Stimulated activated CD4-positive, alpha-beta T cell treated with anti-CD3 and anti-CD28 coated beads, TNF-alpha, amount 100 ng/mL, for 4 hours (primary cell): ENCODE results near the gene GPI.

Experiments
- DNase-seq, 3 experiments: peaks; one replicate each; pipeline ENCODE4 v3.0.0-alpha.2; 2020; ENCODE audit warnings: low read depth in 3 of 3

GPI gene

DNA sequence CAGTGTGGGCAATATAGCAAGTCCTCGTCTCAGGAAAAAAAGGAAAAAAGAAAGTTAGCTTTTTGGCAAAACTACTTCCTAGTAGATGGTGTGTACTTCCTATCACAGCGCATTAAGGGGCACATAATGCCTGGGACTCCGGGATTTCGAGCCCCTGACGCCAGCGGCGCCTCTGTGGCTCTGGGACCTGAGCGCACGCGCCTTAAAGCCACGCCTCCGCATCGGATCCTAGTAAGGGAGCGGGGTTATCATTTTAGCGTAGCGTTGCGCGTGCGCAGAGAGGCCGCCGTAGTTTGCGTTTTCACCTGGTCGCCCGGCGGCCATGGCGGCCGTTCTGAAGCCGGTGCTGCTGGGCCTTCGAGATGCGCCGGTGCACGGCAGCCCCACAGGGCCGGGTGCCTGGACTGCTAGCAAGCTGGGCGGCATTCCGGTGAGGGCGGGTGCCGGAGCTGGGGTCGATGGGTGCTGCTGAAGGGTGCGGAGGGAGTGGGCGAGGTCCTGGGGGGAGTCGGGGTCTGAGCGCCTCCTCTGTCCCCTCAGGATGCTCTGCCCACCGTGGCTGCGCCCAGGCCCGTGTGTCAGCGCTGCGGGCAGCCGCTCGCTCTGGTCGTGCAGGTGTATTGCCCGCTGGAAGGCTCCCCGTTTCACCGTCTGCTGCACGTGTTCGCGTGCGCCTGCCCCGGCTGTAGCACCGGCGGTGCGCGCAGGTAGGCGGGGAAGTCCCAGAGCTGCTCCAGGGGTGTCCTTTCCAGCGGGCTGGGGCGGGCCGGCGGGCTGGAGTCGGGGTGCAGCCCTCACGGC, 39.3 kb downstream of the GPI start, which contains the start of gene PDCD2L:
Gene PDCD2L (plus strand): TSS at position 291 of the 801 bp plus-strand sequence. CDS start 32 bp downstream, at position 323.
- peak; percentile 86 to 87 (median 87) for DNase-seq

DNA sequence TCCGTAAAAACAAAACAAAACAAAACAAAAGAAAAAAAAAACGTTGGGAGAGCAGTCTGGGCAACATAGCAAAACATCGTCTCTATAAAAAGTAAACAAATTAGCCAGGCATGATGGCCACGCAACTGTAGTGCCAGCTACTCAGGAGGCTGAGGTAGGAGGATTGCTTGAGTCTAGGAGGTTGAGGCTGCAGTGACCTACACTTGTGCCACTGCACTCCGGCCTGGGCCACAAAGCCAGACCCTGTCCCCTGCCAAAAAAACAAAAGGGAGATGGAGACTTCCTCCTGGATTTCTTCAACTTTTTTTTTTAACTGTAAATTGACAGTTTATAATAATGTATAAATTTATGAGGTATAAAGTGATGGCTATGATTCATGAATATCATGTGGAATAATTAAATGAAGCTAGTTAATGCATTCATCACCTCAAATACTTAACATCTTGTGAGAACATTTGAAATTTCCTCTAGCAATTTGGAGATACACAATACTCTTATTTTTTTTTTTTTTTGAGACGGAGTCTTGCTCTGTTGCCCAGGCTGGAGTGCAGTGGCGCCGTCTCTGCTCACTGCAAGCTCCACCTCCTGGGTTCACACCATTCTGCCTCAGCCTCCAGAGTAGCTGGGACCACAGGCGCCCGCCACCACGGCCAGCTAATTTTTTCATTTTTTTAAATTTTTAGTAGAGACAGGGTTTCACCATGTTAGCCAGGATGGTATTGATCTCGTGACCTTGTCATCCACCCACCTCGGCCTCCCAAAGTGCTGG, 41.1 kb downstream of the GPI start:
- no peak for DNase-seq

DNA sequence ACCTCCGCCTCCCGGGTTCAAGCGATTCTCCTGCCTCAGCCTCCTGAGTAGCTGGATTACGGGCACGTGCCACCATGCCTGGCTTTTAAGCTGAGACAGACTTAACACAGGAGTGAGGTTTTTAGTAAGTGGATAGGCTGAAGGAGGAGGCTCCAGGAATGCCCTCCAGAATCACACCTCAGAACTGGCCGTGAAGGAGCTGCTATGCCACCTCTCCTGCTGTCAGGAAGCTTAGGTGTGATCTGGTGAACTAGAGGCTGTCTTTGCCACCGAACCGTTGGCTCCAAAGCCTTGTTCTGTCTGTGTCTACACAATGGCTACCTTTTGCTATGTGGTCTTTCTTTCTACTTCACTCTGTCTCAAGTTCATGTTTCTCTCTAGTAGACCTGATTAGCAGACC, 43.4 kb downstream of the GPI start:
- no peak for DNase-seq

DNA sequence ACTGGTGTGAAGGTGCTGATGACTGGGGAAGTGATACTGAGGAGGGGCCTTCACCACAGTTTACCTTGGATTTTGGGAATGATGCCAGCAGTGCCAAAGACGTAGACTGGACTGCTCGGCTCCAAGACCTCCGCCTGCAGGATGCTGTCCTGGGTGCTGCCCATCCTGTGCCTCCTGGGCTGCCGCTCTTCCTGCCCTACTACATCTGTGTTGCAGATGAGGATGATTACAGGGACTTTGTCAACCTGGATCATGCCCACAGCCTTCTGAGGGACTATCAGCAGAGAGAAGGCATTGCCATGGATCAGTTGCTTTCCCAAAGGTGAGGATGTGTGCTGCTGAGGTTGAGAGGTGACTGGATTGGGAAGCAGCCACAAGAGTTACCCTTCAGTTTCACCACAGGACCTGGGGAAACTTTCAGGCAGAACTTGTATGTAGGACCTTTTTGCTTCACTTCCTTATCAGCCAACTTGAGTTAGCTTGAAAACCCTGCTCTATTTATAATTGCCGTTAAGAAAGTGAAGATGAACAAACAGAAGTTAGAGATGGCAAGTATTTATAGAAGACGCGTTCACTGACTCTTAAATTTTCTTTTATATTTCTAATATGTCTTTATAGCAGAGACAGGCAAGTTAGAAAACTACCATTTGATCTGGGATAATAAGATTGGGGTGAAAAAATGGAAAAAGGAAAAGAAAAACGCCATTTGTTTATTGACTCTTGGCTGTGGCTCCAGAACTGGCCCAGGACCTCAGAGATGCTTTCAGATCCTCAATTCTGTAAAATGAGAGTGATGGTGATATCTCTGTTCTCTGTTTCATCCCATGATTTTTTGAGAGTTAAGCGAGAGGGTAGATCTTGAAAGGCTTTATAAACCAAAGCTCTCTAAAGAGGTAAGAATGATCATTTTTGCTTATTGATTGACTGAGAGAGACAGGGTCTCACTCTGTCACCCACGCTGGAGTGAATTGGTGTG, 44.5 kb downstream of the GPI start:
- DNase-seq: no peak

DNA sequence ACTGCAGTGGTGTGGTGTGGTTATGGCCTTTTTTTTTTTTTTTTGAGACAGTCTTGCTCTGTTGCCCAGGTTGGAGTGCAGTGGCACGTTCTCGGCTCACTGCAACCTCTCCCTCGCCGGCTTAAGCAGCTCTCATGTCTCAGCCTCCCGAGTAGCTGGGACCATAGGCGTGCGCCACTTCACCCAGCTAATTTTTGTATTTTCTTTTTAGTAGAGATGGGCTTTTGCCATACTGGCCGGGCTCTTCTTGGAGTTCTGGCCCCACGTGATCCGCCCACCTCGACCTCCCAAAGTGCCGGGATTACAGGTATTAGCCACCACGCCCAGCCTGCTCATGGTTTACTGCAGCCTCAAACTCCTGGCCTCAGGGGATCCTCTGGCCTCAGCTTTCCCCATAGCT, 46.2 kb downstream of the GPI start:
- DNase-seq: no peak

DNA sequence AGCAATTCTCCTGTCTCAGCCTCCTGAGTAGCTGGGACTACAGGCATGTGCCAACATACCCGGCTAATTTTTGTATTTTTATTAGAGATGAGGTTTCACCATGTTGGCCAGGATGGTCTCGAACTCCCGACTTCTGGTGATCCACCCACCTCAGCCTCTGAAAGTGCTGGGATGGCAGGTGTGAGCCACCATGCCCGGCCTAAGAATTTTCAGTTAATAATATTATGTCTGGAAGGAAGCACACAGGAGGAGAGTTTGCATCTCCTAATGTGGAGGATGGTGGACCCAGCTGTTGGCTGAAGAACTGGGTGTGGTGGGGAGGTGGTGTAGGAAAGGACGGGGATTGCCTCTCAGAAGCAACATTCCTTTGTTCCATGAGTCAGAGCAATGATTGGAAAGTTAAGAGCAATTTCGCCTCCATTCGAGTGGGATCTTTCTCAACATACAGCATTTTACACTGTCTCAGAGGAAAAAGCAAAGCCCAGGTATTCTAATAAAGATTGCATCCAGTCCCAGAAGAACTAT, 51.1 kb downstream of the GPI start:
- no peak for DNase-seq

DNA sequence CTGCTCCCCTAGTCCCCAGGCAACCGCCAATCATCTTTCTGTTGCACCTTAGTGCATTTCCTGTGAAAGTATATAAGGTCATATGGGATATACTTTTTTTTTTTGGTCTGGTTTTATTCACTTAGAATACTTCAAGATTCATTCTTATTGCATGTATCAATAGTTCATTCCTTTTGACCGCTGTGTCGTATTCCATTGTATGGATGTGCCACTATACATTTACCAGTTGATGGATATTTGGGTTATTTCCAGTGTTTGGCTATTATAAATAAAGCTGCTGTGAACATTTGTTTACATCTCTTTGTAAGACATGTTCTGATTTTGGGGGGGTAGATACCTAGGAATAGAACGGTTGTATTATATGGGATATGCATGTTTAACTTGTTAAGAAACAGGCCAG, 53.3 kb downstream of the GPI start:
- DNase-seq: no peak

DNA sequence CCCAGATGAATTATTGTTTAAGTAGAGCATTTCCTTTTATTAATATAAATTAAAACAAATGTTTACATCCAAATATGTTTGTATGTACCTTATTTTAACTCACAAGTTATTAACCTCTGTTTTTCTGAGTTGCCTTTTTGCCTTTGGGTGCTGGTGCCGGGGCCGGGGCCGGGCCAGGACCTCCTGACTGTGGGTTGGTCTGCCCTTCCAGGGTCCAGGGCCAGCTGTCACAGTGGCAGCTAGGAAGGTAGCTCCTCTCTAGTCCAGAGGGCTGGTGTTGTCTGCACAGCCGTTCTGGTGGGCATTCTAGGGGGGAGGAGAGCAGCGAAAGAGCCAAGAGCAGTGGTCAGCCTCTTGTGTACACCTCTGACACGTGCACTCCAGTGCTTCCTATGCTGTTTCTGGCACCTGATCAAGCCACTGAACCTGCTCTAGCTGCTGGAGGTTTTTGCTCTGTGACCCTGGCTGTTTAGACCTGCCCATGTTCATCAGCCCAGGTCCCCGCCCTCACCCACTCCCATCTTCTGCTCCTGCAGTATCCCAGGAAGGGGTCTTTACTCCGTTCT, 61.2 kb downstream of the GPI start:
- no peak for DNase-seq

DNA sequence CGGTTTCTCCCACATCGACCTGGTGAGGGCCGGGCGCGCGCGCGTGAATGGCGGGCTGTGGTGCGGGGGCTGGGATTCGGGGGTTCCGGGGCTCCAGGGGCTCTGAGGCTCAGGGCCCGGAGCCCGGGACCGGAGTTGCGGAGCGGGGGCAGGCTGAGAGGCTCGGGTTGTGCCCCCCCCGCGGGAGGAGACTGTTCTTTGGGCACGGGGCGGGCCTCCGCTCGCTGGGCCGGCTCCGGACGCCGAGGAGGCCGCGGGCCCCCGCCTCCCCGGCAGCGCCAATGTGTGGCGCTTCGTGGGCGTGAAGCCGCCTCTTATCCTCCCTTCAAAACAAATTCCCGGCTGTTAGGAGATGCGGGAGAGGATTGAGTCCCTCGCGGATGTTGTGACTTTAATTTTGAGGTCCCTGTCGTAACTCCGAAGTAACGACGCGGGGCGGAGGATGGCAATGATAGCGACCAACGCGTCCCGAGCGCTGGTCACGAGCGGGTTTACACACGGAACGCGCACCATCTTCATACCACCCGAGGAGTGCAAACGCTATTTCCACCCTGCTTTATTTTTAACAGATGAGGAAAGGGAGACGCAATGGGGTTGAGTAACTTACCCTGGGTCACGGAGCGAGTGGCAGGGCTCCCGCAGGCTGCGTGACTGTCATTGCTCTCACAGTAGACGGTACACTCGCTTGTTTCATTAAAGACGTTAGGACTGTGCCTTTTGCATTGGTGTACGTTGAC, 63.7 kb downstream of the GPI start:
- DNase-seq: peak in 2 of 3 experiments; percentile 3 to 5

DNA sequence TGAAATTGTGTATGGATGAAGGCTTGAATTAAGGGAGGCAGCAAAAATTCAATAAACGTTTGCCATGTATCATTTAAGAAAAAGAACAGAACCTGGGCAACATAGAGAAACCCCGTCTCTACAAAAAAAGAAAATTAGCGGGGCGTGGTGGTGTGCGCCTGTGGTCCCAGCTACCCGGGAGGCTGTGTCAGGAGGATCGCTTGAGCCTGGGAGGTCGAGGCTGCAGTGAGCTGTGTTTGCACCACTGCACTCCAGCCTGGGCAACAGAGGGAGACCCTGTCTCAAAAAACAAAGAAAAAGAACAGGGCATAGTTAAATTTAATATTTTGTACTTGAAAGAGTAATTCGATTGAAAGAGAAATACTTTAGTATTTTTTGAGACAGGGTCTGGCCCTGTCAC, 64.6 kb downstream of the GPI start:
- no peak for DNase-seq

DNA sequence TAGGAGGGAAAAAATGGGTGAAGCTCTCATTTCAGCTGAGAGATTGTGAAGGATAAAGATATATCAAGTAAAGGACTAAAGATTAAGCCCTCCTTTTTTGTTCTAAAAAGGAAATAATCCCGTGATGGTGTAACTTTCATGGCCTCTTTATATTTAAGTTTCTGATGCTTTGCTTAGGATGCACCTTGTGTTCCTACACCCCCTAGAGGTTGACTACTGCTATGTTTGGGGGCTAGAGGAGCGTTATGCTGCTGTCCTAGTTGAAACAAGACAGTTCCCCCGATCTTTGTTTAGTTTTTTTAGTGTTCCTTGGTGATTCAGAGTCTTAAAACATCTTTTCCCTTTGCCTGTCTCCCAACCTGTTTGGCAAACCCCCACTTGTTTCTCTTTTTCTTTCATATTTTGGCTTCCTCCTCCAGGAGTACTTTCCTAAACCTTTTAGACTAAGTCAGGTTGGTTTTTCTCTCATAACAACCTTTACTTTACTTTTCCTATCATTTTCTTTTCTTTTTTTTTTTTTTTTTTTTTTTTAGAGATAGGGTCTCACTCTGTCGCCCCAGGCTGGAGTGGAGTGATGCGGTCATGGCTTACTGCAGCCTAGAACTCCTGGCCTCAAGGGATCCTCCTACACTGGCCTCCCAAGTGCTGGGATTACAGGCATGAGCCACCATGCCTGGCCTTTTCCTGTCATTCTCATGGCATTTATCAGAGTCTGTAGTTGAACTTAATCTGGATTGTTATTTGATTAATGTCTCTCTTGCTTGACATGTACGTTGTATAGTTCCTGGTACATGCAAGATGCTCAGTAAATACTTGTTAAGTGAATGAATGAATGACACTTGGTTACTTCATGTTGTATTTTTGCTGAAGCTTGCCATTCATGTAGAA, 66.0 kb downstream of the GPI start:
- DNase-seq: peak in 1 of 3 experiments; percentile 12

DNA sequence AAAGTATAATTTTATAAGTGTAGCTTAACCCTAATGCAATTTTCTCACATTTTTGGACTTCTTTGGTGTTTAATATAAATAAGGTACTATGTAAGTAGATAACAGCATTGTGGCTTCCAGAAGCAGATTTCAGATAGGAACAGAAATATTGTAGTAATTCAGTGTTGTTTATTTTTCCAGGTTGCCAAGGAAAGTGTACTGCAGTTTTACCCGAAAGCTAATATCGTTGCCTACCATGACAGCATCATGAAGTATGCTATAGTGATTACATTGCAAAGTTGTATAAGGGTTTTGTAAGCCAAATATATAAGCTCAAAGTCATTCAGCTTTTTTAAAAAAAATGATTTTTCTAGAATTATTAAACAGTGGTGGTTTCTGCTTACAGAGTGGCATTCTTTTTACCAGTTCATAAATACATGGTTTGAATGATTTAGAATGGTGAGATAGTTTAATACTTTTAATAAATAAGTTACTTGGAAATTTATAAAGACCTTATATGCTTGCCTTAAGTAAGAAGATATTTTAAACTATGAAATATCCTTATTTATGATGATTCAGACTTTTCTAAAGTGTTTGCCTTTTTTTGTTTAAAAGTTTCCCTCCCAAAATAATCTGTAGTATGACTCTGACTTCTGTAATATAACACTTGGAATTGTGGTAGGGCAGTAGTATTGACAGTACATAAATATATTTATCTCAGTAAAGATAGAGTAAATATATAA, 66.8 kb downstream of the GPI start:
- DNase-seq: no peak

DNA sequence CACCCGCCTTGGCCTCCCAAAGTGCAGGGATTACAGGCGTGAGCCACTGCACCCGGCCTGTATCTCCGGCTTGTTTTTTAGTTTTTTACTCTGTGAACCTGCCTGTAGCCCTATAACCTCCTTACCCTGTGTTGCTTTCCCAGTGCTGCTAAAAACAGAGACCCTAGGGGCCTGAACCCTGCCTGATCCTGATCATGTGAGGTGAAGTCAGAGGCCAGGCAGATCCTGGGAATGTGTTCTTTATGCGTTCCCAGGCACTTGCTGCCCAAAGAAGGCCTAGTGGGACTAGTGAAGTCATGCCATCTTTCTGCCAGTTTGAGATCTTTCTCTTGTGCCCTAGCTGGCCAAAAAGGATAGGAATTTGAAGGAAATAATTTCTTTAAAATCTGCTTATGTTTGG, 67.8 kb downstream of the GPI start:
- DNase-seq: no peak

DNA sequence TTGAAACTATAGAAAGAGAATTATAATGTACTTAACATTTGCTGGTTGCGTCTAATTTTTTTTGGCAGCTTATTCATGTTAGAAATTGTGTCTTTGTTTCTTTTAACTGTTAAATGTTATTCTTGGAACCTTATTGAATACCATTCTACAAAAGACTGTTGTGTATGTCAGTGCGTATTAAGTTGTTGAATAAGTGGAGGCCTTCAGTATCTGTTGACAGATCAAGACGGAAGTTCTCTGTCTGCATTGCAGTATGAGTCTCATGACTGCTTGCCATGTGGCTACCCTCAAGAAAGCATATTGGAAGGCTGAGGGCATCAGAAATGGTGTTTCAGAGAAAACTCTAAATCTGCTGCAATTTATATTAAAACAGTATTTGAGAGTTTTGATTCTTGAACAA, 71.7 kb downstream of the GPI start:
- DNase-seq: no peak

DNA sequence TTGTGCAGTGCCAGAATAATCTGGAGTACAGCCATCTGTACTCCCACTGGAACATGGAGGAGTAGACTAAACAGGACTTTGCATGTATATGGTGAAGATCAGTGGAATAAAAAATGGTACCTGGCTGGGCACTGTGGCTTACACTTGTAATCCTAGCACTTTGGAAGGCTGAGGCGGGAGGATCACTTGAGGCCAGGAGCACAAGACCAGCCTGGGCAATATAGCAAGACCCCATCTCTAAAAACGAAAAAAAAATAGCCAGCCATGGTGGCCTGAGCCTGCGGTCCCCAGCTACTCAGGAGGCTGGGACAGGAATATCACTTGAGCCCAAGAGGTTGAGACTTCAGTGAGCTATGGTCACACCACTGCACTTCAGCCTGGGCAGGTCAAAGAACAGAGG, 83.2 kb downstream of the GPI start:
- DNase-seq: no peak
